NCI-H2171 (cell line): ENCODE results near the gene CPPED1.

Experiments used
- DNase-seq: peaks from one replicate; lab custom pipeline; 2025; lab: John Stamatoyannopoulos, UW

CPPED1 gene

DNA sequence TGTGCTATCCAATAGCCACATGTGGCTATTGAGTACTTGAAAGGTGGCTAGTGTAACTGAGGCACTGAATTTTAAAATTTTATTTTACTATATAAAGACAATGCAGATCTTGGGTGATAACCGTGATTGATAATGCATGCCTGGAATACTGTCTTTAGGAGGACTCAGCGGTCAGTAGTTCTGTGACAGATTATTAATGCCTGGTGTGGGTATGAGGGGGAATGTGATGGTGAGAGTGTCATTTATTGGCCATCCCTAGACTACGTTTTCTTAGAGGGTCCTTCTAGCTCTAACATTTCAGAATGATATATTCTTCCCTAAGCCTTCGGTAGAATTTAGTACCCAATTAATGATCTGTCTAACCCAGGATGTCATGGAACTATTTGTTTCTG is 157.6 kb downstream of the CPPED1 start:
- no peak for DNase-seq

DNA sequence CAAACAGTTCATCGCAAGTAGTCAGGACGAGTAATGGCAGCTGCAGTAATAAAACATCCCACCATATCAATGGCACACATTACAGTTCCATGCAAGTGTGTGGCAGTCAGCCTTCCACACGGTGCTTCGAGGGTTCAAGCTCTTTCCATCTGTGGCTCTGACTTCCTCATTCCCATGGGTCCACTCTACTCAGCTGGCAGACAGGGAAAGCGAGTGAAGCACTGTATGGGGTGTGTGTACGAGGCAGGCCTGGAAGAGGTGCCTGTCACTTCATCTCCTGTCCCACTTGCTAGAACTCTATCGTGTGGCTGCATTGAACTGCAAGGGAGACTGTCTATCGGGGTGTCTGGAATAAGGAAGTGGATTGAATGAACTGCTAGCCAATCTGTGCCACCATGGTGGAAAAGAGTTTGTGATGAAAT is 160.6 kb downstream of the CPPED1 start:
- no peak for DNase-seq

DNA sequence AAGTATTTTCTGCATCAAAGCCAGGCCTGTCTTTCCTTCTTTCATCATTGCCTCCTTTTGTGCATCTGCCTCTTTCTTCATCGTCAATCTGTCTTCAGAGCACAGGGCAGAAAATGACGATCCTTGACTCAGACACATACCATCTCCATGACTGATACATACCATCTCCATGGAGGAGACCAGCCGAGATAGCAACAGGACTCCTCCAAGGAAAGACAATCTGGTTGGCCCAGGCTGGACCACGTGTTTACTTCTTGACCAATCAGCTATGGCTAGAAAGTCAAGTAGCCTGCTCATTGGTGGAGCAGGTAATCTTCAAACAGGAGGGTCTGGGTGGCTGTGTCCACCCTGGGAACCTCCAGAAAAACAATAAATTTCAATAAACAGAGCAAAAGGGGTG is 164.6 kb downstream of the CPPED1 start:
- DNase-seq: no peak

DNA sequence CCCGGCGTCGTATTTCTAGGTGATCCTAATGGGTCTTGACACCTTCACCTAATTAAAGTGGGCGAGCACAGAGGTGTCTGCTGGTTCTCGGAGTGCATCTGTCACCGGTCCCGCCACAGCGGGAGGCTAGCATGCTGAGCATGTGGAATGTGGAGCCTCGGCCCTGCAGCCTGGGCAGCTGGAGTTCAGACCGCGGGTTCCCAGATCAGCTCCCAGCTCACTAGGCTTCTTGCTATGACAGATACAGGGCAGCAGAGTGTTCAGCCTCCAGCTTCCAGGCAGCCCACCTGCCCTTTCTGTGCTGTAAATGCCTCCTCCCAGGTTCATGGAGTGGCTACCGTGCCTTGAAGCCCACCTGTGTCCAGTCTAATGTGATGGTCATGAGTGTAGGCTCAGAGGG is 166.7 kb downstream of the CPPED1 start:
- peak; percentile 13 for DNase-seq

DNA sequence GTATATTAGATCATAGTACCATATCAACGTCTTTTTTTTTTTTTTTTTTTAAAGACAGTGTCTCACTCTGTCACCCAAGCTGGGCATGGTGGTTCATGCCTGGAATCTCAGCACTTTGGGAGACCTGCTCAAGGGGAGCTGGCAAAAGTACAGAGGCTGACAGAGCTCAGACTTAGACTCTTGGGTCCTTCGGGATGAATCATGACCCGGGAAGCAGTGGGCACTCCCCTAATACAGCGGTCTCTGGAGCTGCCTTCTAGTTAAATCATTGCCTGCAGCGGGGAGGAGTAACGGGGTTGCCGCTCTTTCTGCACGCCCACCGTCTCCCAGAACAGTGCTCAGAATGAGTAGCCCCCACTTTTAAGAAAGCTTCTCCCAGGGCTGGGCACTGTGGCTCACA is 174.4 kb downstream of the CPPED1 start:
- DNase-seq: no peak

DNA sequence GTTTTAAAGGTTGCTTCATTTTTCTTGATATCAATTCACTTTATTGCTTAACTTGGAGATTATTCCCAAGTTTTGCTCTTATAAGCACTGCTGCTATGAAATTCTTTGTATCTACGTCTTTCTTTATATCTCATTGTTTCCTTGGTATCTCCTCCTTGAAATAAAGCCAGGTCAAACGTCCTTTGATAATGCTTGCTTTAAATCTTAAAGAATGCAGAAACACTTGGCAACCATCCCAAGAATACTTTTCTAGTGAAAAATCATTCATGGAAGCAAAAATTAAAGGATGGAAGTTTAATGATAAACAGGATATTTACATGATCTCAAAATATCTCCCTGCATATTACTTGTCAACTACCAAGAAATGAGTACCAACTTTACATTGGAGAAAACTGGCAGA is 175.2 kb downstream of the CPPED1 start:
- DNase-seq: no peak

DNA sequence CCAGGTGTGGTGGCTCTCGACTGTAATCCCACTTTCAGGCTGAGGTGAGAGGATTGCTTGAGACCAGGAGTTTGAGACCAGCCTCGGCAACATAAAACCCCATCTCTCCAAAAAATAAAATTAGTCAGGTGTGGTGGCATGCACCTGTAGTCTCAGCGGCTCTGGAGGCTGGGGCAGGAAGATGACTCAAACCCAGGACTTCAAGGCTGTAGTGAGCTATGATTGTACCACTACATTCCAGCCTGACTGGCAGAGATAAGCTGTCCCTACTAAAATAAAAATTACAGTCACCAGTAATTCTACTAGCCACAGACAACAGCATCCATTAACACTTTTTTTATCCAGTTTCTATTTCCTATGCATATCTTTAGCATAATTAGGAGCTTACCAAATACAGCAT is 176.3 kb downstream of the CPPED1 start:
- DNase-seq: no peak

DNA sequence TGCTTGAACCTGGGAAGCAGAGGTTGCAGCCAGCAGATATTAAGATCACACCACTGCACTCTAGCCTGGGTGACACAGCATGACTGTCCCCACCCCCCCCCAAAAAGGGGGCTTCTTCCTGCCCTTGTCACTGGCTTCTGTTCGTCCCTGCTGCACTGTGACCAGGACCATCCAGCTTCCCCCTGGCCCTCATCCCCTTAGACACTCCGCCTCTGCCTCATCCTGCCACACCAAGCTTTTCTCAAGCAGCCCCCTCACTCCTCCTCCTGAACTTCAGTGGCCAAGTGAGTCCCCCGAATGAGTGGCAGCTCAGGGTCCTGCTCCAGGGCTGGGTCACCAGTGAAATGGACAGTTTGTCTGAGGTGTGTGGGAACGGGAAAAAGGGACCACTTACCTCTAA is 177.3 kb downstream of the CPPED1 start:
- DNase-seq: no peak

DNA sequence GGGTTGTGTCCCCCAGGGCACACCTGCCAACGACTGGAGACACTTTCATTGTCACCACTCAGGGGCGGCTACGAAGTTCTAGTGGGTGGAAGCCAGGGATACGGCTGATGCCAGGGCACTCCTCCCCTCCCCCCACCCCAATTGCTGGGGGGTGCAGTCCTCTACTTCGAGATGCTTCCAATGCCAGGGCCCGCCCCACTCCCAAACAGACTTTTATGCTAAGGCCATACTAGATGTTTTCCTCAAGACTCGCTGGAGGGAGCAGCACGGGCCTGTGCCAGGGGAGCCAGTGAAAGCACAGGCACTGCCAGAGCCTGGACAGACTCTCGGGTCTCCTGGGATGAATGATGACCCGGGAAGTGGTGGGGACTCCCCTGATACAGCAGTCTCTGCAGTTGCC is 178.0 kb downstream of the CPPED1 start:
- DNase-seq: no peak

DNA sequence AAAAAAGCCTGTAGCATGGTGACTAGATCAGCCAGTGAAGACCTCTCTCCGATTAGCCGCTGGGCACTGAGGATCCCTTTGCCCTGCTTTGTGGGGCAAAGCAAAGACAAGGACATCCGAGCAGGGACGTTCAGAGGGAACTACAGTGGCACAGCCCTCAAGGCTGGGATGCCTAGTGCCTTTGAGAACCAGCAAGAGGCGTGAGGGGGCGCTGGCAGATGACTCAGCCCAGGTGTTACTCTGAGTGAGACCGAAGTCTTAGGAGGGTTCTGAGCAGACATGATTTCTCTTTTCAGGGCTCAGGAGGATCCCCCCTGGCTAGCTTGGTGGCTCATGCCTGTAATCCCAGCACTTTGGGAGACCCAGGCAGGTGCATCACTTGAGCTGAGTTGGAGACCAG is 178.6 kb downstream of the CPPED1 start:
- DNase-seq: no peak

DNA sequence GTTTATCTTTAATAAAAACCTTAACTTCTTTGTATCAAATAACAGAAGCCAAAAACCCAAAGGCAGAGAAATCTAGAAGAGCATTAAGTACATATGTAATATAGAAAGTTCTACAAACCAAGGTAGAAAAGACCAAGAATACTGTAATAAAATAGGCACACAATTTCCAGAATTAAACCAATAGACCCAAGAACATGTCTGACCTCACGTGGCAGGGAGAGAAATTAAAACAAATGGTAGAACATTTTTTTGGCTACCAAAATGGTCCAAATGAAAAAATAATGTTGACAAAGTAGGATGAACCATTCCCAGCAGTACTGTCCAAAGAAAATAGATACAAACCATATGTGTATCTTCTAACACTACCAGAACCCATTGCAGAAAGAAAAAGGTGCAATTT is 183.5 kb downstream of the CPPED1 start:
- DNase-seq: no peak

DNA sequence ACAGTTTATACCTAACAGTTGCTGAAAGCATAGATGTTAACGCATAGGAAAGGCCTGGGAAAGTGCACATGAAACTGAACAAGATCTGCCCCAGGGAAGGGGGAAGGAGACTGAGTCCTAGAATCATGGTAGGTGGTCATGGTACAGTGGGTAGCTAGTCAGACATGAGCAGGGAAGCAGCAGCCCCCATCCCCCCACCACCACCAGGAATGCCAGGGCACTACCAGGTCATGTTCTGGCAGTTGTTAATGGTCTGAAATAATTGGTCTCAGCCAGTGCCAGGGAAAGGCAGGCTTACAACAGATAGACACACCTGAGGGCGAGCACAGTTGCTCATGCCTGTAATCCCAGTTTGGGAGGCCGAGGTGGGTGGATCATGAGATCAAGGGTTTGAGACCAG is 185.2 kb downstream of the CPPED1 start:
- no peak for DNase-seq

DNA sequence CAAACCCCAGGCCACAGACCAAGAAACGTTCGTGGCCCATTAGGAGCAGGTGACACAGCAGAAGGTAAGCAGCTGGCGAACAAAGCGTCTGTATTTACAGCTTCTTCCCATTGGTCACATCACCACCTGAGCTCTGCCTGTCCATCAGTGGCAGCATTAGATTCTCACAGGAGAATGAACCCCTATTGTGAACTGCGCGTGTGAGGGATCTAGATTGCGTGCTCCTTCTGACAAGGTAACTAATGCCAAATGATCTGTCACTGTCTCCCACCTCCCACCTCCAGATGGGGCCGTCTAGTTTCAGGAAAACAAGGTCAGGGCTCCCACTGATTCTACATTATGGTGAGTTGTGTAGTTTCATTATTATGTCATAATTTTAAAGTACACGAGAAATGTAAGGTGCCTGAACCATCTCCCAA is 186.3 kb downstream of the CPPED1 start:
- peak; percentile 70 for DNase-seq

DNA sequence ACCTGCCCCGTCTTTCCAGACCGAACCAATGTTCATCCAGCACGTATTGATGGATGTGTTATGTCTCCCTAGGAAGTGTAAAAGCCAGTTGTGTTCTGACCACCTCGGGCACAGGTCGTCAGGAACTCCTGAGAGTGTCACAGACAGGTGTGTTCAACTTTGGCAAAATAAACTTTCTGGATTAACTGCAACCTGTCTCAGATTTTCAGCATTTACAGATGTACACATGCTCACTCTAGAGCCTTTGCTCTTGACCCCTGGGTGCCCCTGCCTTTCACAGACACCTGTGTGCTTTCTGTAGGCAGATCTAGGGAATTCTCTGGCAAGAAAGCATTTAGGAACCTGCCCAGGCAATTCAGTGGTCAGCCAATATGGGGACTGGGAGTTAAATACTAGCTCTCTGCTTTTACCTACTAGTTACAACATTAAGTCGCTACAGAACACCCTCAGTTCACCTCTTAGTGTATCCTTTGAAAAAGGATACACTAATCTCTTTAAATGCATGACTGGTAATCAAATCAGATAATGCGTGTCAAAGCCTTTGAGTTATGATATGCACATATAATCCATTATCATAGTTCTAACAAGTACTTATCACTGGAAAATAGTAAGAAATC is 188.9 kb downstream of the CPPED1 start:
- DNase-seq: no peak

DNA sequence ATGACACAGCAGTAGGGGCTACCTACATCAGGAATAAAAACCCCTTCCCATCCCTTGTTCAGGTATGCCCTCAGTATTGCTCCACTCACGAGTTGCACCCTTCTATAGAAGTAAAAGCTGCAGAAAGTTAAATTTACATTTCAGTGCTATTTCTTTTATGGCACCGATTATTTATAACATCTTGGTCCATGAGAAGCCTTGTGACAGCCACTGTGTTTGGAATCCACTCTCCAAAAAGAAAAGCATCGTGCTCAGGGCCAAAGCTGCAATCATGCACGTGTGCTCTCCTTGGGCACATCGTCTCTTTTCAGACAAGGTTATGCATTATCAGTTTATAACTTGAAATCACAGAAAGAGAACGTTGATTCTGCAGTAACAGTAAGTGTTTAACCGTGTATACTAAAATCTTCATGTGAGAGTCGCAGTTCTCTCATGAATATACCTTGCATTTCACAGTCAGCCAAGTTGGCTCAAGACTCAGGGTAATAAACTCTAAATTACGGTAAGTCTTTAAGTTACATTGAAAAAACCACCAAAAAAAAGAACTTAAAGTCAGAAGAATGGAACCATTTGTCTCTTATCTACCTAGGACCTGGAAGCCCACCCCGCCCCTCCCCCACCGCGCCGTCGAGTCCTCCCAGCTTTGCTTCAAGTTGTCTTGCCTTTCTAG is 189.6 kb downstream of the CPPED1 start:
- DNase-seq: no peak

DNA sequence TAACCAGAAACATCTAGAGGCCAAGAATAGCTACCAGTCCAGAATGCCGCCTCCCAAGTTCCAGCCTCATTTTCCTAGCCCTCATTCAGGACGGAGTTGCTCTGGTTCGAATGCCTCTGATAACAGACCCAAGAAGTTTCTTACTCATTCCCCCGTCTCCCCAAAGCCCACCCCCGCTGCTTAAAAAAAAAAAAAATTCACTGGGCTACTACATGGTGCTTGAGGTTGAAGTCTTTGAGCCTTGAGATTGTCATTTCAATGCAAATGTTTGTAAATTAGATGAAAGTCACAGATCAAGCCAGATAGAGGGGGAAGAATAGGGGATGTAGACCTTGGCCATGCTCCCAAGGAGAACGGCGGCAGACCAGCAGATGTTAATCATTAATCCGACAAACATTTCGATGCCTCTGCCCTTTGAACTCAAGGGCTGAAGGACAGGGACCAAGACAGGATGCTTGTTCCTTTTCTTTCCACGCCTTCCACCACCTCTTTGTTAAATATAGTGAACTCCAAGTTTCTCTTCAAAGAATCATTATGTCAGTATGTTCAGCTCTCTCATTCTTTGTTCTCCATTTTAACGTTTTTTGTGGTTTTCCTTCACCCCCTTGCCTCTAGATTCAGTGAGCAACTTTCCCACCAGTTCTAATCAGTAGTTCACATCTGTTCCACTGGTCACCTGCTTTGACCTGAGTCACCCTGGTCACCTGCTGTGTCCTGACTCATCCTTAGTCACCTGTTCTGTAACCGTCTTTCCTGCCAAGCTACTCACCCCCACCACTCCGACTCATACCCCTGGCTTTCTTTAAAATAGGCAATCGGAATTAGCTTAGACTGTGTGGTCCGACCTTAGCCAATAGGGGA is 190.3 kb downstream of the CPPED1 start:
- DNase-seq: no peak

DNA sequence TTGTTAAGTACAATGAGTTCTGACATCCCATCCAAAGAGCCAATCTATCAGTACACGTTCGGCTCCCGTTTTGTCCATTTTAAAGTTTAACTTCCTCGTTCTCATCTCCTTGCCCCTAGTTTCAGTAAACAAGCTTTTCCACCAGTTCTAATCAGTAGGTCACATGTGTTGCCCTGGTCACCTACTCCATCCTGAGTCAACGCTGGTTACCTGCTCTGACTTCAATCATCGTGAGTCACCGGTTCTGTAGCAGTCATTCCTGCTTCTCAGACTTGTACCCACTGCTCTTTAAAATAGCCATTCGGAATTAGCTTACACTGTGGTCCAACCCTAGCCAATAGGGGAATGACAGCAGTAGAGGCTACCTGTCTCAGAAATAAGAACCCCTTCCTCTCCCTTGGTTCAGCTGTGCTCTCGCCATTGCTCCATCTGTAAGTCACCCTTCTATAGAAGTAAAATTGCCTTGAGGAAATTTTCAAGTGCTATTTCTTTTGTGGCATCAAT is 191.0 kb downstream of the CPPED1 start:
- no peak for DNase-seq

DNA sequence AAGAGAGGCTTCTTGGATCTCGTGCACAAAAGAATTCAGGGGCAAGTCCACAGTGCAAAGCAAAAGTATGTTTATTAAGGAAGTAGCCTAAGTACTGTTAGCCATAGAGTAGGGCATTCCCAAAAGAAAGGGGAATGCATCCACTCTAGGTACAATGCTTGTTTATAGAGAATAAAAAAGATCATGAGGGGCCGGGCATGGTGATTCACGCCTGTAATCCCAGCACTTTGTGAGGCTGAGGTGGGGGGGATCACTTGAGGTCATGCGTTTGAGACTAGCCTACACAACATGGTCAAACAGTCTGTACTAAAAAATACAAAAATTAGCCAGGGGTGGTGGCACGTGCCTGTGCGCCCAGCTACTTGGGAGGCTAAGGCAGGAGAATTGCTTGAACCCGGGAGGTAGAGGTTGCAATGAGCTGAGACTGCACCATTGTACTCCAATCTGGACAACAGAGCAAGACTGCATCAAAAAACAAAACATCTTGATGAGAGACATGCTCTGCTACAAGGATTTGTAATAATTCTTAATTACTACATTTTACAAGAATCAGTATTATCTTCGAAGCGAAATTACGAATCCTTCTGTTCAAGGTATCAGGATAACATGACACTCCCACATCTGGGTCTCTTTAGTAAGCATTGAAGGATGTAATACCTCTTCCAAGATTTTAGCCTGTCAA is 191.6 kb downstream of the CPPED1 start:
- no peak for DNase-seq

DNA sequence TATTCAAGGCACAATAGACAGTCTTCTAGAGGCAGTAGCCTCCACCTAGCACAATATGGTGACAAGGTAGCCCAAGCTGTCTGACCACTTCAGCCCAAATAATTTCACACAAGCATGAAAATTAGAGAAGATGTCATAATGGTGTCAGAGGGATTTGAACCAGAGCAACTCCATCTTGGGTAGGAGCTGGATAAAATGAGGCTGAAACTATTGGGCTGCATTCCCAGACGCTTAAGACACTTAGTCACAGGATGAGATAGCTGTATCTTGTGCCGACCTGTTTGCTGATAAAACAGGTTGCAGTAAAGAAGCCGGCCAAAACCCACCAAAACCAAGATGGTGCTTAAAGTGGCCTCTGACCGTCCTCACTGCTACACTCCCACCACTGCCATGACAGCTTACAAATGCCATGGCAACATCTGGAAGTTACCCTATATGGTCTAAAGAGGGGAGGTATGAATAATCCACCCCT is 192.6 kb downstream of the CPPED1 start:
- no peak for DNase-seq

DNA sequence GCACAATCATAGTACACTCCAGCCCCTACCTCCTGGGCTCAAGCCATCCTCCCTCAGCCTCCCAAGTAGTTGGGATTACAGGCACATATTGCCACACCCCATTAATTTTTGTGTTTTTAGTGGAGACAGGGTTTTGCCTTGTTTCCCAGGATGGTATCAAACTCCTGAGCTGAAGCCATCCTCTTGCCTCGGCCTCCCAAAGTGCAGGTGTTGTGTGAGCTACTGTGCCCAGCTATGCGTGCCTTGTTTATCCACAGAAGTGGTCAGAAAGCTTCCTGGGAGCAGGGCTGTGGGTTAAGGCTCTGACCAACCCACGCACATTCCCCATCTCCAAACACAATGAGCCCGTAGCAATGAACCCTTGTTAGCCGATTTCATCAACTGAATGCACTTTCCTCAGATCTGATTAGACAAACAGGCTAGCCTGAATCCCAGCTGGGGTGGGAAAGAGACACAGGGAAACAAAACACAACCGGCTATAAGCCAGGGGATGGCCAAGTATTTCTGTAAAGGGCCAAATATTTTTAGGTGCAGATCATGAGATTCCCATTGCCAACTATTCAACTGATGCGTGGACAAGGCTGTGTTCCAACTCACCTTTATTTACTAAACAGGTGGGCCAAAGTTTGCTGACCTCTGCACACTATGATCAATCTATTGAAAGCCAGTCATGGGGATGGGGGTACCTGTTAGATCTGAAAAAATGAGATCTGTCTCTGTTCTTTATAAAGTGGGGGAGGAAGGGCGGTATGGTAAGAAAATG is 193.6 kb downstream of the CPPED1 start:
- no peak for DNase-seq
